BE2C (cell line): ENCODE results near the gene PRDM16.
"Not testable (repeated sequence)": the region's sequence is repeated elsewhere in the genome, so short reads cannot be mapped to it uniquely, and the experiment has no call there.

Experiments used
- DNase-seq: peaks from one replicate; pipeline ENCODE4 v3.0.0-alpha.2; 2020
- H3K27me3 ChIP-seq: fragments of 250-450 bp; sonication (Bioruptor Pico); 2 replicates; pipeline ENCODE4 v1.5.1; 2020; ENCODE audit warnings: mild to moderate bottlenecking
- H3K36me3 ChIP-seq: fragments of 250-450 bp; sonication (Bioruptor Pico); 2 replicates; pipeline ENCODE4 v1.5.1; 2020; ENCODE audit warnings: mild to moderate bottlenecking
- H3K4me1 ChIP-seq: fragments of 250-450 bp; sonication (Bioruptor Pico); 2 replicates; pipeline ENCODE4 v1.5.1; 2020
- H3K4me3 ChIP-seq: 2 replicates; pipeline ENCODE4 v1.5.1; 2011; ENCODE audit warnings: low read depth, low read length
- H3K9me3 ChIP-seq: fragments of 250-450 bp; sonication (Bioruptor Pico); 2 replicates; pipeline ENCODE4 v1.5.1; 2020
- CTCF ChIP-seq: IDR thresholded peaks from 2 replicates; pipeline ENCODE4 v1.5.1; 2012; ENCODE audit warnings: mild to moderate bottlenecking, low read depth, low read length

The PRDM16 gene

GRCh38 chr1:3282186-3282585, 213.2 kb downstream of the PRDM16 start:
- Histone ChIP-seq H3K36me3 (no peaks in the 10 kb centered on the region), H3K27me3 (peaks cover 16% of the 10 kb centered on the region; the same call in 1 of the 2 replicates), H3K4me1 (no peaks in the 10 kb centered on the region), H3K4me3 (no peak overlapping the region), H3K9me3 (no peaks in the 10 kb centered on the region)
- no peak for TF ChIP-seq CTCF
- DNase-seq, result no peak

GRCh38 chr1:3282656-3283430, 213.8 kb downstream of the PRDM16 start:
- Histone ChIP-seq H3K4me3 (no peak overlapping the region), H3K9me3 (no peaks in the 10 kb centered on the region), H3K27me3 (peaks cover 16% of the 10 kb centered on the region; the same call in 1 of the 2 replicates), H3K36me3 (no peaks in the 10 kb centered on the region), H3K4me1 (no peaks in the 10 kb centered on the region)
- no peak for TF ChIP-seq CTCF
- no peak for DNase-seq

GRCh38 chr1:3283849-3284248, 214.8 kb downstream of the PRDM16 start:
- Histone ChIP-seq H3K4me1 (no peaks in the 10 kb centered on the region), H3K9me3 (no peaks in the 10 kb centered on the region), H3K36me3 (no peaks in the 10 kb centered on the region), H3K4me3 (no peak overlapping the region), H3K27me3 (peaks cover 16% of the 10 kb centered on the region; the same call in 1 of the 2 replicates)
- TF ChIP-seq CTCF, result peak; percentile 54
- peak; percentile 39 for DNase-seq

DNA sequence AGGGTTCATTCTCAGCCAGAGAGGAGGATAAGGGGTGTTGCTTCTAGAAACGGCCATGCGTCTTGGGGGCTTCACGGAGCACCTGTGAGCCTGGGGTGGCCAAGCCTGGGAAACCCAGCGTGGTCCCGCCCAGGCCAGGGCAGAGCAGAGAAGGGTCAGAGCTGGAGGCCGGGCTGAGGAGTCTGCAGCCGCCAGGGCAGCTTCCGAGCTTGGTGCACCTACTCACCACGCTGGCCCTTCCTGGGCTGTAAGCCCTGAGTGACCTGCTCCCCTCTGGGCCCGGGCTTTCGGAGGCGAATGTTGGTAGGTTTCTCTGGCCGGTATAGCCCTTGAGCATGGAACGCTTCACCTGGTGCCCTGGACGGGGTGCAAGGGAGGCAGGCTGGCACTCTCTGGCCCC, 215.7 kb downstream of the PRDM16 start:
- Histone ChIP-seq H3K4me1 (no peaks in the 10 kb centered on the region), H3K9me3 (no peaks in the 10 kb centered on the region), H3K4me3 (no peak overlapping the region), H3K36me3 (no peaks in the 10 kb centered on the region), H3K27me3 (peaks cover 16% of the 10 kb centered on the region; the same call in 1 of the 2 replicates)
- no peak for TF ChIP-seq CTCF
- DNase-seq, result no peak

GRCh38 chr1:3285106-3285740, 216.2 kb downstream of the PRDM16 start:
- H3K9me3 ChIP-seq, result no peaks in the 10 kb centered on the region
- H3K4me1 ChIP-seq, result no peaks in the 10 kb centered on the region
- H3K4me3 ChIP-seq, result no peak overlapping the region
- H3K36me3 ChIP-seq, result no peaks in the 10 kb centered on the region
- peaks cover 13% of the 10 kb centered on the region; the same call in 1 of the 2 replicates for H3K27me3 ChIP-seq
- TF ChIP-seq CTCF, result no peak
- DNase-seq, result no peak

DNA sequence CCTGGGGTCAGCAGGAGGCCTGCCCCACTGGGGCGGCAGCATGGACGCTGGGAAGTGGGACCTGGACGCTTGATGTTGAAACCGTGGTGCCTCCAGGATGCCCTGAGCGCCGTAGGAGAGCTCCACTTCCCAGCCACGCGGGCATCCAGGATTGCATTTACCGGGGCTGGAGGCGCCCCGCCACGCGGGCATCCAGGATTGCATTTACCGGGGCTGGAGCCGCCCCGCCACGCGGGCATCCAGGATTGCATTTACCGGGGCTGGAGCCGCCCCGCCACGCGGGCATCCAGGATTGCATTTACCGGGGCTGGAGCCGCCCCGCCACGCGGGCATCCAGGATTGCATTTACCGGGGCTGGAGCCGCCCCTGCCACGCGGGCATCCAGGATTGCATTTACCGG, 218.1 kb downstream of the PRDM16 start:
- not testable (repeated sequence) for H3K4me3 ChIP-seq, H3K9me3 ChIP-seq, H3K4me1 ChIP-seq, DNase-seq, H3K36me3 ChIP-seq
- peaks cover 13% of the 10 kb centered on the region; the same call in 1 of the 2 replicates for H3K27me3 ChIP-seq
